IMR-90 (cell line): ENCODE data around the gene SDHB.

Source experiments
- BHLHE40 ChIP-seq: fragments of 150-350 bp; IDR thresholded peaks from 2 replicates; pipeline ENCODE4 v1.6.1; 2016; ENCODE audit warnings: mild to moderate bottlenecking, low read depth, low read length
- CEBPB ChIP-seq: IDR thresholded peaks from 2 replicates; pipeline ENCODE4 v1.6.1; 2012; ENCODE audit warnings: low read depth, low read length, improper control_type of control experiment
- CHD1 ChIP-seq: IDR thresholded peaks from 2 replicates; pipeline ENCODE4 v1.6.1; 2012; ENCODE audit warnings: low read depth, low read length, improper control_type of control experiment
- CTCF ChIP-seq: conservative IDR thresholded peaks from 2 replicates; pipeline ENCODE4 v1.5.1; 2012; ENCODE audit warnings: mild to moderate bottlenecking, low read depth, low read length, improper control_type of control experiment
- FOS ChIP-seq: fragments of 150-350 bp; IDR thresholded peaks from 2 replicates; pipeline ENCODE4 v1.6.1; 2016; ENCODE audit warnings: low read depth, low read length
- MAFK ChIP-seq: IDR thresholded peaks from 2 replicates; pipeline ENCODE4 v1.6.1; 2012; ENCODE audit warnings: low read depth, low read length, improper control_type of control experiment
- MAZ ChIP-seq: IDR thresholded peaks from 2 replicates; pipeline ENCODE4 v1.6.1; 2012; ENCODE audit warnings: low read depth, mild to moderate bottlenecking, low read length, improper control_type of control experiment, moderate library complexity, borderline replicate concordance
- POLR2A ChIP-seq: IDR thresholded peaks from 2 replicates; pipeline ENCODE4 v1.6.1; 2012; ENCODE audit warnings: mild to moderate bottlenecking, low read depth, low read length
- RCOR1 ChIP-seq: IDR thresholded peaks from 2 replicates; pipeline ENCODE4 v1.6.1; 2012; ENCODE audit warnings: mild to moderate bottlenecking, low read length, improper control_type of control experiment; ENCODE audit not compliant: insufficient replicate concordance
- SMC3 ChIP-seq: fragments of 150-350 bp; IDR thresholded peaks from 2 replicates; pipeline ENCODE4 v1.6.1; 2016; ENCODE audit warnings: low read depth, mild to moderate bottlenecking, antibody characterized with exemption, low read length, moderate library complexity

- TF ChIP-seq CTCF = no peak
- TF ChIP-seq CEBPB = no peak
- no peak for TF ChIP-seq POLR2A
- TF ChIP-seq RCOR1 = no peak
- no peak for TF ChIP-seq SMC3
- no peak for TF ChIP-seq FOS
- no peak for TF ChIP-seq MAZ
- no peak for TF ChIP-seq CHD1
- no peak for TF ChIP-seq MAFK
- no peak for TF ChIP-seq BHLHE40
These were observed 36.4 kb downstream of the SDHB start for GRCh38 chr1:17017435-17017834.
